Skin epidermis (tissue), 12 donors: Measurements from ENCODE around the gene FOXP1.
A peak's percentile ranks its signal among the peaks of the same experiment; 100 is the strongest.

Source experiments
- H3K27ac ChIP-seq, 21 experiments: fragments of 200-600 bp; sonication (generic) in 11 of 21; one replicate each; pipeline ENCODE4 v1.5.0; 2020; ENCODE audit warnings: mild to moderate bottlenecking in 3 of 21, inconsistent platforms in 2 of 21, moderate library complexity in 2 of 21
- H3K4me3 ChIP-seq, 7 experiments: fragments of 200-600 bp; sonication (generic) in 2 of 7; one replicate each; pipeline ENCODE4 v1.5.0; 2020; ENCODE audit warnings: inconsistent platforms in 2 of 7, mild to moderate bottlenecking in 2 of 7, moderate library complexity in 1 of 7

The FOXP1 gene

GRCh38 chr3:71464613-71465012 is 118.9 kb downstream of the FOXP1 start:
- H3K4me3 ChIP-seq = no peak overlapping the region

GRCh38 chr3:71463617-71464016 is 119.9 kb downstream of the FOXP1 start:
- no peak overlapping the region for H3K27ac ChIP-seq

More at GRCh38 chr3:71464613-71465012, 118.9 kb downstream of the FOXP1 start:
- H3K27ac ChIP-seq = no peak overlapping the region

GRCh38 chr3:71462586-71462985 is 120.9 kb downstream of the FOXP1 start:
- no peak overlapping the region for H3K4me3 ChIP-seq
- H3K27ac ChIP-seq = no peak overlapping the region

More at GRCh38 chr3:71463617-71464016, 119.9 kb downstream of the FOXP1 start:
- no peak overlapping the region for H3K4me3 ChIP-seq

- Histone ChIP-seq H3K4me3 (no peak overlapping the region), H3K27ac (no peak overlapping the region)
Measured at GRCh38 chr3:71461749-71462483, 121.6 kb downstream of the FOXP1 start.

- Histone ChIP-seq H3K27ac (no peak overlapping the region), H3K4me3 (no peak overlapping the region)
Measured at GRCh38 chr3:71461114-71461513, 122.4 kb downstream of the FOXP1 start.

GRCh38 chr3:71458895-71459294 is 124.6 kb downstream of the FOXP1 start:
- Histone ChIP-seq H3K27ac (no peak overlapping the region), H3K4me3 (no peak overlapping the region)

GRCh38 chr3:71456826-71457225 is 126.7 kb downstream of the FOXP1 start:
- Histone ChIP-seq H3K4me3 (no peak overlapping the region), H3K27ac (peak overlapping the region in 6 of 21 experiments; percentile 44 to 83 (median 60))

GRCh38 chr3:71456156-71456555 is 127.4 kb downstream of the FOXP1 start:
- Histone ChIP-seq H3K27ac (peak overlapping the region in 10 of 21 experiments; percentile 2 to 83 (median 51)), H3K4me3 (no peak overlapping the region)

- H3K27ac ChIP-seq = peak overlapping the region in 8 of 21 experiments; percentile 8 to 83 (median 58)
Measured at GRCh38 chr3:71454512-71455403, 128.8 kb downstream of the FOXP1 start.

GRCh38 chr3:71453822-71454511 is 129.6 kb downstream of the FOXP1 start:
- peak overlapping the region in 8 of 21 experiments; percentile 8 to 83 (median 58) for H3K27ac ChIP-seq

More at GRCh38 chr3:71454512-71455403, 128.8 kb downstream of the FOXP1 start:
- H3K4me3 ChIP-seq = no peak overlapping the region

GRCh38 chr3:71453319-71453718 is 130.2 kb downstream of the FOXP1 start:
- Histone ChIP-seq H3K4me3 (no peak overlapping the region), H3K27ac (peak overlapping the region in 5 of 21 experiments; percentile 58 to 83 (median 61))

More at GRCh38 chr3:71453822-71454511, 129.6 kb downstream of the FOXP1 start:
- no peak overlapping the region for H3K4me3 ChIP-seq

- H3K4me3 ChIP-seq = no peak overlapping the region
- peak overlapping the region in 2 of 21 experiments; percentile 13 to 83 for H3K27ac ChIP-seq
Measured at GRCh38 chr3:71451812-71452211, 131.7 kb downstream of the FOXP1 start.

GRCh38 chr3:71451060-71451459 is 132.5 kb downstream of the FOXP1 start:
- no peak overlapping the region for H3K4me3 ChIP-seq
- no peak overlapping the region for H3K27ac ChIP-seq

- H3K27ac ChIP-seq = no peak overlapping the region
Measured at GRCh38 chr3:71450162-71450561, 133.4 kb downstream of the FOXP1 start.

GRCh38 chr3:71447803-71448202 is 135.7 kb downstream of the FOXP1 start:
- Histone ChIP-seq H3K4me3 (no peak overlapping the region), H3K27ac (peak overlapping the region in 14 of 21 experiments; percentile 10 to 95 (median 56))

More at GRCh38 chr3:71450162-71450561, 133.4 kb downstream of the FOXP1 start:
- no peak overlapping the region for H3K4me3 ChIP-seq

GRCh38 chr3:71447197-71447596 is 136.3 kb downstream of the FOXP1 start:
- Histone ChIP-seq H3K27ac (peak overlapping the region in 14 of 21 experiments; percentile 2 to 95 (median 39)), H3K4me3 (no peak overlapping the region)

- H3K27ac ChIP-seq = peak overlapping the region in 10 of 21 experiments; percentile 2 to 95 (median 78)
- H3K4me3 ChIP-seq = no peak overlapping the region
Measured at GRCh38 chr3:71446734-71447133, 136.8 kb downstream of the FOXP1 start.

- Histone ChIP-seq H3K27ac (peak overlapping the region in 12 of 21 experiments; percentile 2 to 95 (median 73)), H3K4me3 (no peak overlapping the region)
Measured at GRCh38 chr3:71446260-71446659, 137.3 kb downstream of the FOXP1 start.

GRCh38 chr3:71444861-71445259 is 138.7 kb downstream of the FOXP1 start:
- H3K4me3 ChIP-seq = no peak overlapping the region
- H3K27ac ChIP-seq = peak overlapping the region in 20 of 21 experiments; percentile 34 to 95 (median 78)
